Mucosa of stomach (tissue), 1 donor: ENCODE data around the gene FMN2.
"Not testable (repeated sequence)": the region's sequence is repeated elsewhere in the genome, so short reads cannot be mapped to it uniquely, and the experiment has no call there.

Experiments
- H3K27me3 ChIP-seq: one replicate; pipeline ENCODE4 v1.7.0; 2013; ENCODE audit warnings: mild to moderate bottlenecking, low read length; ENCODE audit not compliant: control insufficient read depth, insufficient read depth
- H3K36me3 ChIP-seq: one replicate; pipeline ENCODE4 v1.7.0; 2013; ENCODE audit warnings: low read length; ENCODE audit not compliant: control insufficient read depth, insufficient read depth
- H3K4me1 ChIP-seq: one replicate; pipeline ENCODE4 v1.7.0; 2013; ENCODE audit warnings: mild to moderate bottlenecking, low read length; ENCODE audit not compliant: control insufficient read depth, insufficient read depth
- H3K4me3 ChIP-seq: one replicate; pipeline ENCODE4 v1.7.0; 2013; ENCODE audit warnings: low read length
- H3K9ac ChIP-seq: one replicate; pipeline ENCODE4 v1.7.0; 2013; ENCODE audit warnings: mild to moderate bottlenecking, low read length, moderate library complexity
- H3K9me3 ChIP-seq: one replicate; pipeline ENCODE4 v1.7.0; 2013; ENCODE audit warnings: mild to moderate bottlenecking, low read length, moderate library complexity; ENCODE audit not compliant: control insufficient read depth
- donor health status: Pancreatic carcinoma.

The FMN2 gene

GRCh38 chr1:240405751-240406150, 314.1 kb downstream of the FMN2 start:
- no peaks in the 10 kb centered on the region for H3K4me1 ChIP-seq
- no peak overlapping the region for H3K9ac ChIP-seq
- no peak overlapping the region for H3K4me3 ChIP-seq
- no peaks in the 10 kb centered on the region for H3K27me3 ChIP-seq
- no peaks in the 10 kb centered on the region for H3K9me3 ChIP-seq
- H3K36me3 ChIP-seq, result no peaks in the 10 kb centered on the region

- no peaks in the 10 kb centered on the region for H3K36me3 ChIP-seq
- H3K9me3 ChIP-seq, result no peaks in the 10 kb centered on the region
- H3K4me3 ChIP-seq, result no peak overlapping the region
- no peaks in the 10 kb centered on the region for H3K4me1 ChIP-seq
- no peak overlapping the region for H3K9ac ChIP-seq
- no peaks in the 10 kb centered on the region for H3K27me3 ChIP-seq
These were observed 315.7 kb downstream of the FMN2 start for GRCh38 chr1:240407407-240407806.

GRCh38 chr1:240409615-240410014, 317.9 kb downstream of the FMN2 start:
- no peaks in the 10 kb centered on the region for H3K4me1 ChIP-seq
- H3K27me3 ChIP-seq, result no peaks in the 10 kb centered on the region
- no peaks in the 10 kb centered on the region for H3K36me3 ChIP-seq
- no peaks in the 10 kb centered on the region for H3K9me3 ChIP-seq
- H3K9ac ChIP-seq, result no peak overlapping the region
- H3K4me3 ChIP-seq, result no peak overlapping the region

GRCh38 chr1:240413732-240414131, 322.0 kb downstream of the FMN2 start:
- H3K4me3 ChIP-seq, result no peak overlapping the region
- H3K9ac ChIP-seq, result no peak overlapping the region
- no peaks in the 10 kb centered on the region for H3K27me3 ChIP-seq
- H3K9me3 ChIP-seq, result no peaks in the 10 kb centered on the region
- no peaks in the 10 kb centered on the region for H3K4me1 ChIP-seq
- no peaks in the 10 kb centered on the region for H3K36me3 ChIP-seq

- H3K9me3 ChIP-seq, result no peaks in the 10 kb centered on the region
- H3K9ac ChIP-seq, result no peak overlapping the region
- H3K4me3 ChIP-seq, result no peak overlapping the region
- no peaks in the 10 kb centered on the region for H3K36me3 ChIP-seq
- no peaks in the 10 kb centered on the region for H3K27me3 ChIP-seq
- no peaks in the 10 kb centered on the region for H3K4me1 ChIP-seq
These were observed 322.6 kb downstream of the FMN2 start for GRCh38 chr1:240414237-240414636.

GRCh38 chr1:240415011-240415410, 323.3 kb downstream of the FMN2 start:
- H3K4me1 ChIP-seq, H3K9me3 ChIP-seq, H3K27me3 ChIP-seq, H3K9ac ChIP-seq, H3K4me3 ChIP-seq, H3K36me3 ChIP-seq: not testable (repeated sequence)

- no peaks in the 10 kb centered on the region for H3K27me3 ChIP-seq
- no peaks in the 10 kb centered on the region for H3K36me3 ChIP-seq
- no peaks in the 10 kb centered on the region for H3K4me1 ChIP-seq
- H3K9ac ChIP-seq, result no peak overlapping the region
- no peaks in the 10 kb centered on the region for H3K9me3 ChIP-seq
- no peak overlapping the region for H3K4me3 ChIP-seq
These were observed 323.8 kb downstream of the FMN2 start for GRCh38 chr1:240415532-240415931.

- Histone ChIP-seq H3K9ac (no peak overlapping the region), H3K36me3 (no peaks in the 10 kb centered on the region), H3K4me1 (no peaks in the 10 kb centered on the region), H3K9me3 (no peaks in the 10 kb centered on the region), H3K27me3 (no peaks in the 10 kb centered on the region), H3K4me3 (no peak overlapping the region)
These were observed 325.6 kb downstream of the FMN2 start for GRCh38 chr1:240417317-240417716.

GRCh38 chr1:240420766-240421165, 329.1 kb downstream of the FMN2 start:
- Histone ChIP-seq H3K27me3 (no peaks in the 10 kb centered on the region), H3K4me1 (no peaks in the 10 kb centered on the region), H3K36me3 (no peaks in the 10 kb centered on the region), H3K9me3 (no peaks in the 10 kb centered on the region), H3K9ac (no peak overlapping the region), H3K4me3 (no peak overlapping the region)

GRCh38 chr1:240423246-240423924, 331.7 kb downstream of the FMN2 start:
- Histone ChIP-seq H3K4me3 (no peak overlapping the region), H3K9me3 (no peaks in the 10 kb centered on the region), H3K27me3 (no peaks in the 10 kb centered on the region), H3K36me3 (no peaks in the 10 kb centered on the region), H3K9ac (no peak overlapping the region), H3K4me1 (no peaks in the 10 kb centered on the region)

GRCh38 chr1:240424740-240425464, 333.2 kb downstream of the FMN2 start:
- Histone ChIP-seq H3K27me3 (no peaks in the 10 kb centered on the region), H3K9ac (no peak overlapping the region), H3K4me1 (no peaks in the 10 kb centered on the region), H3K9me3 (no peaks in the 10 kb centered on the region), H3K4me3 (no peak overlapping the region), H3K36me3 (no peaks in the 10 kb centered on the region)

GRCh38 chr1:240426051-240426450, 334.4 kb downstream of the FMN2 start:
- H3K27me3 ChIP-seq, result no peaks in the 10 kb centered on the region
- no peak overlapping the region for H3K9ac ChIP-seq
- no peak overlapping the region for H3K4me3 ChIP-seq
- H3K9me3 ChIP-seq, result no peaks in the 10 kb centered on the region
- H3K4me1 ChIP-seq, result no peaks in the 10 kb centered on the region
- no peaks in the 10 kb centered on the region for H3K36me3 ChIP-seq
